Keratinocyte (primary cell): ENCODE measurements around the gene MAGEA4. TPM values are rescaled to one million over a fixed set of nuclear protein-coding genes. Genes with fewer than 3 reads are reported as not detected.

Experiments
- DNase-seq: peaks from one replicate; pipeline ENCODE4 v3.0.0-alpha.2; 2011; ENCODE audit warnings: low read depth, missing footprints, low spot score
- FAIRE-seq: peaks from 2 replicates; lab custom pipeline; 2011; peaks lifted over from hg19 to GRCh38; lab: Jason Lieb, UNC
- H2AFZ ChIP-seq: 2 replicates; pipeline ENCODE4 v1.6.0; 2012; ENCODE audit warnings: low read length, control low read depth, inconsistent platforms; ENCODE audit not compliant: control insufficient read depth
- H3K27ac ChIP-seq: 2 replicates; pipeline ENCODE4 v1.5.1; 2011; ENCODE audit warnings: low read length; ENCODE audit not compliant: control insufficient read depth, insufficient read depth
- H3K27me3 ChIP-seq: 3 replicates; pipeline ENCODE4 v1.6.0; 2011; ENCODE audit warnings: low read length; ENCODE audit not compliant: control insufficient read depth, insufficient read depth; ENCODE audit errors: extremely low read depth
- H3K36me3 ChIP-seq, 2 experiments: 2 replicates in 1 of 2; 3 replicates in 1 of 2; pipeline ENCODE4 v1.5.1; 2011; ENCODE audit warnings: low read length in 2 of 2, mild to moderate bottlenecking in 1 of 2; ENCODE audit not compliant: control insufficient read depth in 2 of 2, insufficient read depth in 2 of 2; ENCODE audit errors: extremely low read depth in 1 of 2
- H3K4me1 ChIP-seq: 3 replicates; pipeline ENCODE4 v1.5.1; 2011; ENCODE audit warnings: low read length; ENCODE audit not compliant: control insufficient read depth, insufficient read depth; ENCODE audit errors: extremely low read depth
- H3K4me2 ChIP-seq: 3 replicates; pipeline ENCODE4 v1.6.0; 2011; ENCODE audit warnings: low read depth, low read length; ENCODE audit not compliant: control insufficient read depth, insufficient read depth; ENCODE audit errors: extremely low read depth
- H3K4me3 ChIP-seq, 3 experiments: fragments of 200-600 bp in 1 of 3; sonication (generic) in 1 of 3; 2 replicates in 2 of 3; 3 replicates in 1 of 3; pipeline ENCODE4 v1.5.1; 2011 to 2016; ENCODE audit warnings: low read length in 3 of 3, mild to moderate bottlenecking in 3 of 3, control low read depth in 2 of 3, inconsistent platforms in 1 of 3, low read depth in 1 of 3, mixed read lengths in 1 of 3, mixed run types in 1 of 3, moderate library complexity in 1 of 3; ENCODE audit not compliant: control insufficient read depth in 2 of 3, insufficient read depth in 2 of 3; ENCODE audit errors: extremely low read depth in 1 of 3
- H3K79me2 ChIP-seq: 2 replicates; pipeline ENCODE4 v1.6.0; 2012; ENCODE audit warnings: low read length; ENCODE audit not compliant: control insufficient read depth, insufficient read depth
- H3K9ac ChIP-seq: 3 replicates; pipeline ENCODE4 v1.6.0; 2011; ENCODE audit warnings: low read length; ENCODE audit not compliant: control insufficient read depth, insufficient read depth; ENCODE audit errors: extremely low read depth
- H3K9me1 ChIP-seq: 3 replicates; pipeline ENCODE4 v1.6.0; 2011; ENCODE audit warnings: low read length; ENCODE audit not compliant: control insufficient read depth, insufficient read depth; ENCODE audit errors: extremely low read depth
- H3K9me3 ChIP-seq: 2 replicates; pipeline ENCODE4 v1.5.1; 2012; ENCODE audit warnings: low read depth, low read length; ENCODE audit not compliant: control insufficient read depth
- H4K20me1 ChIP-seq: 3 replicates; pipeline ENCODE4 v1.6.0; 2011; ENCODE audit warnings: low read length; ENCODE audit not compliant: control insufficient read depth, insufficient read depth; ENCODE audit errors: extremely low read depth
- CTCF ChIP-seq, 3 experiments: IDR thresholded peaks in 1 of 3; conservative IDR thresholded peaks in 1 of 3; optimal IDR thresholded peaks in 1 of 3; 2 replicates in 2 of 3; 3 replicates in 1 of 3; pipeline versions ENCODE3 to v1.5.1; 2011; ENCODE audit warnings: low read length in 3 of 3, mild to moderate bottlenecking in 3 of 3, moderate library complexity in 2 of 3, control low read depth in 1 of 3, inconsistent platforms in 1 of 3; ENCODE audit not compliant: insufficient read depth in 2 of 3; ENCODE audit errors: extremely low read depth in 1 of 3
- EZH2 ChIP-seq: IDR thresholded peaks from one replicate; pipeline ENCODE4 v1.6.1; 2012; ENCODE audit warnings: inconsistent platforms, mild to moderate bottlenecking, low read length, moderate library complexity
- dilution Hi-C: fragments of 300-500 bp; cut with MboI; formaldehyde crosslinking; loops from one replicate; pipeline ENCODE4 v1.7.0; 2020; ENCODE audit warnings: low sequenced_read_pairs; ENCODE audit not compliant: extremely low pct_ligation_motif_present
- polyA plus RNA-seq, 5 experiments: library from polyadenylated mRNA; depleted of rRNA in 3 of 5; stranded (reverse) in 3 of 5; stranded (forward) in 1 of 5; unstranded in 1 of 5; fragments of >200 nt; gene quantifications; 1 replicate in 1 of 5; 2 replicates in 3 of 5; 3 replicates in 1 of 5; pipeline versions ENCODE4 v1.2.1 to v1.2.3, GENCODE V29; 2011 to 2012; ENCODE audit warnings: missing spikeins in 2 of 5, low read depth in 1 of 5, low replicate concordance in 1 of 5

Gene MAGEA4
- polyA plus RNA-seq, 1 donor (not counting 4 experiments of a cell fraction or from before 2014, with no cell fraction given), result not detected

GRCh38 chrX:151929126-151929525 lies 16.4 kb downstream of the MAGEA4 start:
- H3K27ac ChIP-seq, result no peak overlapping the region
- no peaks in the 10 kb centered on the region for H3K79me2 ChIP-seq
- TF ChIP-seq CTCF (optimal IDR thresholded peaks at IDR 0.05 in 1 of 3, IDR thresholded peaks at IDR 0.05 in 1 of 3, conservative IDR thresholded peaks at IDR 0.05 in 1 of 3; ENCODE audit: extremely low read depth in 1 of 3, insufficient read depth in 2 of 3, low read length in 3 of 3) (no peak), EZH2 (no peak)
- no peaks in the 10 kb centered on the region for H4K20me1 ChIP-seq
- no peaks in the 10 kb centered on the region for H3K27me3 ChIP-seq
- H3K9ac ChIP-seq, result no peak overlapping the region
- H3K4me3 ChIP-seq, result no peak overlapping the region
- H3K9me3 ChIP-seq, result no peaks in the 10 kb centered on the region
- no peaks in the 10 kb centered on the region for H3K36me3 ChIP-seq
- no peaks in the 10 kb centered on the region for H3K9me1 ChIP-seq
- H3K4me1 ChIP-seq, result no peaks in the 10 kb centered on the region
- dilution Hi-C loops, result no loop called here
- no peak for DNase-seq
- no peak overlapping the region for H2AFZ ChIP-seq
- no peak for FAIRE-seq
- H3K4me2 ChIP-seq, result no peak overlapping the region

- no peaks in the 10 kb centered on the region for H3K9me1 ChIP-seq
- FAIRE-seq (no peak), DNase-seq (no peak)
- H3K9me3 ChIP-seq, result no peaks in the 10 kb centered on the region
- no peaks in the 10 kb centered on the region for H3K4me1 ChIP-seq
- no peaks in the 10 kb centered on the region for H3K27me3 ChIP-seq
- H3K79me2 ChIP-seq, result no peaks in the 10 kb centered on the region
- H2AFZ ChIP-seq, result no peak overlapping the region
- H3K9ac ChIP-seq, result no peak overlapping the region
- H3K36me3 ChIP-seq, result no peaks in the 10 kb centered on the region
- TF ChIP-seq CTCF (optimal IDR thresholded peaks at IDR 0.05 in 1 of 3, IDR thresholded peaks at IDR 0.05 in 1 of 3, conservative IDR thresholded peaks at IDR 0.05 in 1 of 3; ENCODE audit: extremely low read depth in 1 of 3, insufficient read depth in 2 of 3, low read length in 3 of 3), result no peak
- TF ChIP-seq EZH2, result no peak
- H3K4me3 ChIP-seq, result no peak overlapping the region
- dilution Hi-C loops, result no loop called here
- H4K20me1 ChIP-seq, result no peaks in the 10 kb centered on the region
- no peak overlapping the region for H3K27ac ChIP-seq
- no peak overlapping the region for H3K4me2 ChIP-seq
Observed at GRCh38 chrX:151935358-151935757, 22.7 kb downstream of the MAGEA4 start.
